ENCODE results near the gene PLXNB3. TPM values are rescaled to one million over a fixed set of nuclear protein-coding genes. Genes with fewer than 3 reads are reported as not detected.

PLXNB3 gene
- total and polyA plus RNA-seq, 10 donors, result 0.48 to 2.8 (median 1.5) TPM

DNA sequence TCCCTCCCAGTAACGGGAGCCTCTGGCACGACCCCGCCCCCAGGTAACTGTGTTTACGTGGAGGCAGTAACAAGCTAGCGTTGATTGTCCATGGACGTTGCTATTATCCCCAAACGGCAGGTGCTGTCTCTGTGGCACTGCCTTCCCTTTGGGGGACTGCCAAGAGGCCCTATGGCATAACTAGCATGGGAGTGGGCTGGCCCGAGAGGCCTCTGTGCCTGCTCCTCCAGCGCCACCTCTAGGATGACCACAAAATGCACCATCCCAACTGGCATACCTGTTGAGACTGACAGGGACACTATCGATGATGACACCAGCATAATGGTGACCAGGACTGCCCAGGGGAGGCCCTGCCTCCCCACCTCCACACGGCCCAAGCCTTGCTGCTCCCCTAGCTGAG is 18.3 kb downstream of the PLXNB3 start:
- intact Hi-C loops (cut with DNase I; ENCODE audit: low total_unique reads), result no loop called here
- TF ChIP-seq POLR2AphosphoS5 (IDR thresholded peaks at IDR 0.05) (no peak), POLR2A (IDR thresholded peaks at IDR 0.05) (no peak)
- TF ChIP-seq, protein P1, sequence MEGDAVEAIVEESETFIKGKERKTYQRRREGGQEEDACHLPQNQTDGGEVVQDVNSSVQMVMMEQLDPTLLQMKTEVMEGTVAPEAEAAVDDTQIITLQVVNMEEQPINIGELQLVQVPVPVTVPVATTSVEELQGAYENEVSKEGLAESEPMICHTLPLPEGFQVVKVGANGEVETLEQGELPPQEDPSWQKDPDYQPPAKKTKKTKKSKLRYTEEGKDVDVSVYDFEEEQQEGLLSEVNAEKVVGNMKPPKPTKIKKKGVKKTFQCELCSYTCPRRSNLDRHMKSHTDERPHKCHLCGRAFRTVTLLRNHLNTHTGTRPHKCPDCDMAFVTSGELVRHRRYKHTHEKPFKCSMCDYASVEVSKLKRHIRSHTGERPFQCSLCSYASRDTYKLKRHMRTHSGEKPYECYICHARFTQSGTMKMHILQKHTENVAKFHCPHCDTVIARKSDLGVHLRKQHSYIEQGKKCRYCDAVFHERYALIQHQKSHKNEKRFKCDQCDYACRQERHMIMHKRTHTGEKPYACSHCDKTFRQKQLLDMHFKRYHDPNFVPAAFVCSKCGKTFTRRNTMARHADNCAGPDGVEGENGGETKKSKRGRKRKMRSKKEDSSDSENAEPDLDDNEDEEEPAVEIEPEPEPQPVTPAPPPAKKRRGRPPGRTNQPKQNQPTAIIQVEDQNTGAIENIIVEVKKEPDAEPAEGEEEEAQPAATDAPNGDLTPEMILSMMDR (IDR thresholded peaks at IDR 0.05 in 8 of 11, conservative IDR thresholded peaks at IDR 0.05 in 3 of 11), result no peak

DNA sequence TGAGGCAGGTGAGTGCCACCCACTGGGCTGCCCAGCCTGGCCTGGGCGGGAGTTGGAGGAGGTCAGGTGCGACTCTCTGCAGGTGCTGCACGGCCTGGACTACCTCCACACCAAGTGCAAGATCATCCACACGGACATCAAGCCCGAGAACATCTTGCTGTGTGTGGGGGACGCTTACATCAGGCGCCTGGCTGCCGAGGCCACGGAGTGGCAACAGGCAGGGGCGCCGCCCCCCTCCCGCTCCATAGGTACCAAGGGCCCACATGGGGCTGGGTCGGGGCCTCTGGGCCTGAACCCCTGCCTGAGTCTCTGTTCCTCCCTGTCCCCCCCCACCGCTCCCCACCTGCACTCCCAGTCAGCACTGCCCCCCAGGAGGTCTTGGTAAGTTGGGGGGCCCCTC is 18.8 kb downstream of the PLXNB3 start:
- H3K4me1 ChIP-seq, result peaks cover 0 to 29% (median 10%) of the 10 kb centered on the region in 6 donors
- no peak overlapping the region for H3K27ac ChIP-seq
- WGBS, 5 donors, result 90 to 92% (median 91%) methylated on average over 11 to 14 of the region's 14 CpGs; no CpG with 5 or more reads in 1 of the 5 donors
- no peak for TF ChIP-seq POLR2AphosphoS5 (IDR thresholded peaks at IDR 0.05)
- TF ChIP-seq, protein P1 (IDR thresholded peaks at IDR 0.05 in 8 of 11, conservative IDR thresholded peaks at IDR 0.05 in 3 of 11), result no peak
- TF ChIP-seq POLR2A (IDR thresholded peaks at IDR 0.05), result no peak
- H3K9me3 ChIP-seq, result no peaks in the 10 kb centered on the region
- H3K4me3 ChIP-seq, result no peak overlapping the region
- DNase-seq, result no peak
- peaks cover 0 to 48% (median 24%) of the 10 kb centered on the region in 6 donors for H3K36me3 ChIP-seq
- intact Hi-C loops (cut with DNase I; ENCODE audit: low total_unique reads), result no loop called here
- H3K27me3 ChIP-seq (replicated peaks in 1 of 7), result peaks cover 0 to 37% (median 8%) of the 10 kb centered on the region in 7 donors

More for the DNA sequence above, 18.3 kb downstream of the PLXNB3 start:
- Histone ChIP-seq H3K27ac (no peak overlapping the region), H3K36me3 (peaks cover 0 to 42% (median 20%) of the 10 kb centered on the region in 6 donors), H3K4me3 (no peak overlapping the region), H3K27me3 (replicated peaks in 1 of 7) (peaks cover 0 to 43% (median 8%) of the 10 kb centered on the region in 7 donors), H3K9me3 (no peaks in the 10 kb centered on the region), H3K4me1 (peaks cover 0 to 29% (median 10%) of the 10 kb centered on the region in 6 donors)
- WGBS, 5 donors, result 63 to 82% (median 73%) methylated on average over 8 to 11 of the region's 11 CpGs; no CpG with 5 or more reads in 1 of the 5 donors
- no peak for DNase-seq

DNA sequence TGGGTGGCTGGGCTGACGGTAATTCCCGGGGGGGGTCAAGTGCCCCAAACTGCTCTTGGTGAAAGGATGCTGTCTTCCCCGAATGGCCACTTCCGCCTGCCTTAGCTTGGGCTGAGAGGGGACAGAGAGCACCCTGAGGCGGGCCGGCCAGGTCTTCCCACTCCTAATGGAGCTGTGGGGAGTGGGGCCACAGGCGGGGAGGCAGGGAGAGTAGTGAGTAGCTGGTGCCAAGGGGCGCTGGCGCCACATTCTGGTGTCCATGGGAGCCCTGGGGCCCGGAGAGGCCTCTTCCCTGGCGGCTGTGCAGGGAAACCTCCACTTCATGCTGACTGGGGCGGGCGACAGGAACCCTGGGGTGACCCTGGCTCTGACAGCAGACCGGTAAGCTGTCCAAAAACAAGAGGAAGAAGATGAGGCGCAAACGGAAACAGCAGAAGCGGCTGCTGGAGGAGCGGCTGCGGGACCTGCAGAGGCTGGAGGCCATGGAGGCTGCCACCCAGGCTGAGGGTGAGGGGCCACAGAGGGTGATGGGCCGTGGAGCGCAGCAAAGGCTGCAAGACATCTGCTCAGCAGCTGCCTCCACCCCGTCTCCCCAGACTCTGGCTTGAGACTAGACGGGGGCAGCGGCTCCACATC is 19.4 kb downstream of the PLXNB3 start:
- TF ChIP-seq POLR2AphosphoS5 (IDR thresholded peaks at IDR 0.05) (peak in 2 of 3 donors; percentile 50 to 61), POLR2A (IDR thresholded peaks at IDR 0.05) (no peak)
- TF ChIP-seq, protein P1 (IDR thresholded peaks at IDR 0.05 in 8 of 11, conservative IDR thresholded peaks at IDR 0.05 in 3 of 11), result no peak
- intact Hi-C loops (cut with DNase I; ENCODE audit: low total_unique reads), result no loop called here
- Histone ChIP-seq H3K4me3 (no peak overlapping the region), H3K36me3 (peaks cover 0 to 54% (median 29%) of the 10 kb centered on the region in 6 donors), H3K27me3 (replicated peaks in 1 of 7) (peaks cover 0 to 31% (median 8%) of the 10 kb centered on the region in 7 donors), H3K4me1 (peaks cover 0 to 29% (median 10%) of the 10 kb centered on the region in 6 donors), H3K27ac (no peak overlapping the region), H3K9me3 (no peaks in the 10 kb centered on the region)
- WGBS, 5 donors, result 51 to 73% (median 72%) methylated on average over 5 to 24 of the region's 24 CpGs
- DNase-seq, result no peak

DNA sequence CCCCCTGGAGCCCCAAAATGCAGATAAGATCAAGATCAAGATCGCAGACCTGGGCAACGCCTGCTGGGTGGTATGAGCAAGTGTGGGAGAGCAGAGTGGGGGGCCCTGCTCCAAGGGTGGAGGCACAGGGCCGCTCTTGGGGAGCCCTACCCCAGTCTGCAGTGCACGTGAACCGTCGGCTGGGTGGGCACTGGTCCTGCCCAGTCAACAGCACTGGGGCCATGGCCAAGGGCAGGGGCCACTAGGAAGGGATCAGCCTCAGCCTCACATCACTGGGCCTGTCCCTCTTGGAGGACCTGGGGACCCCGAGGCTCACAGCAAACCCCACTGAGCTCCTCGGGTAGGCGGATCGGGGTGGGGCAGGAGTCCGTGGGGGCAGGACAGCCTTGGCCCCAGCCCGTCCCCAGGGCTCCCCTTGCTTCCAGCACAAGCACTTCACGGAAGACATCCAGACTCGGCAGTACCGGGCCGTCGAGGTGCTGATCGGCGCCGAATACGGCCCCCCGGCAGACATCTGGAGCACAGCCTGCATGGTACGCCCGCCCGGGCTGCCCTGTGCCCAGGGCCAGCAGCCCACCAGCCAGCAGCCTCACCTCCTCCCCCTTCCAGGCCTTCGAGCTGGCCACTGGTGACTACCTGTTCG is 20.4 kb downstream of the PLXNB3 start:
- 85 to 98% (median 92%) methylated on average over 8 to 27 of the region's 27 CpGs for WGBS, 5 donors
- DNase-seq, result no peak
- TF ChIP-seq, protein P1 (IDR thresholded peaks at IDR 0.05 in 8 of 11, conservative IDR thresholded peaks at IDR 0.05 in 3 of 11), result no peak
- TF ChIP-seq POLR2AphosphoS5 (IDR thresholded peaks at IDR 0.05), result peak in 1 of 3 donors; percentile 35
- Histone ChIP-seq H3K9me3 (no peaks in the 10 kb centered on the region), H3K27ac (no peak overlapping the region), H3K4me3 (no peak overlapping the region), H3K4me1 (peaks cover 0 to 29% (median 10%) of the 10 kb centered on the region in 6 donors), H3K36me3 (peaks cover 0 to 64% (median 32%) of the 10 kb centered on the region in 6 donors), H3K27me3 (replicated peaks in 1 of 7) (peaks cover 0 to 23% (median 8%) of the 10 kb centered on the region in 7 donors)
- intact Hi-C loops (cut with DNase I; ENCODE audit: low total_unique reads), result no loop called here

All from spleen (tissue), 11 donors.